ENCODE data around the gene TAF1B. TPM values are rescaled to one million over a fixed set of nuclear protein-coding genes. Genes with fewer than 3 reads are reported as not detected.

Gene TAF1B
- total RNA-seq, 2 donors from 2014 or later: 14.8 to 16.0 TPM

DNA sequence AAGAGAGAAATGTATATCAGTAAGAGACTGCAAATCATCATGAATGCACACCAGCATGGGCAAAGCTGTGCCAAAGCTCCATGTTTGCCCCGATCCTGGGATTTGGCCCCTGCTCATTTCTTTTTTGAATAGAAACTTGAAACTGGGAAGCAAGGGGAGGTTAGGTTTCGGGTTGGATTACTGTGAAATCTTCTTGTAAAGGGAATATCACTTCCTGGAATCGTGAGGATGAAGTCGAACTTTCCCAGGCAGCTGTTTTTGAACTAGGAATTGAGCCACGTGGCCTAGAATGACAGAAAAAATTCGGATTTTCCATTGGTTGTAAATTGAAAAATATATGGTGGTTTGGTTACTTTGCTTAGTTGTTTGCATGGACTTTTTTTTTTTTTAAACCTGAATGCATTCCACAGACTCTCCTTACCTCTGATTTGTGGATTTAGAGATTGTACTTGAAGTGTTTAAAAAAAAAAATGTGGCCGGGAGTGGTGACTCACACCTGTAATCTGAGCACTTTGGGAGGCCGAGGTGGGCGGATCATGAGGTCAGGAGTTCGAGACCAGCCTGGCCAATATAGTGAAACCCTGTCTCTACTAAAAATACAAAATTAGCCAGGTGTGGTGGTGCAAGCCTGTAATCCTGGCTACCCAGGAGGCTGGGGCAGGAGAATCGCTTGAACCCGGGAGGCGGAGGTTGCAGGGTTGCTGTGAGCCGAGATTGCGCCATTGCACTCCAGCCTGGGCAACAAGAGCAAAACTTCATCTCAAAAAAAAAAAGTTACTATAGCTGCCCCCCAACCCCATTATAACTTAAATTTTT is 140.3 kb downstream of the TAF1B start:
- no peak overlapping the region for H3K4me3 ChIP-seq
- no peaks in the 10 kb centered on the region for H3K4me1 ChIP-seq (replicated peaks)
- intact Hi-C loops (cut with DNase I): loop anchor here (2.0 to 10.0 kb wide), 2 partner anchors 65 to 169 kb away; no protein-coding TSS in a partner anchor
- no peaks in the 10 kb centered on the region for H3K9me3 ChIP-seq
- TF ChIP-seq, protein P1, sequence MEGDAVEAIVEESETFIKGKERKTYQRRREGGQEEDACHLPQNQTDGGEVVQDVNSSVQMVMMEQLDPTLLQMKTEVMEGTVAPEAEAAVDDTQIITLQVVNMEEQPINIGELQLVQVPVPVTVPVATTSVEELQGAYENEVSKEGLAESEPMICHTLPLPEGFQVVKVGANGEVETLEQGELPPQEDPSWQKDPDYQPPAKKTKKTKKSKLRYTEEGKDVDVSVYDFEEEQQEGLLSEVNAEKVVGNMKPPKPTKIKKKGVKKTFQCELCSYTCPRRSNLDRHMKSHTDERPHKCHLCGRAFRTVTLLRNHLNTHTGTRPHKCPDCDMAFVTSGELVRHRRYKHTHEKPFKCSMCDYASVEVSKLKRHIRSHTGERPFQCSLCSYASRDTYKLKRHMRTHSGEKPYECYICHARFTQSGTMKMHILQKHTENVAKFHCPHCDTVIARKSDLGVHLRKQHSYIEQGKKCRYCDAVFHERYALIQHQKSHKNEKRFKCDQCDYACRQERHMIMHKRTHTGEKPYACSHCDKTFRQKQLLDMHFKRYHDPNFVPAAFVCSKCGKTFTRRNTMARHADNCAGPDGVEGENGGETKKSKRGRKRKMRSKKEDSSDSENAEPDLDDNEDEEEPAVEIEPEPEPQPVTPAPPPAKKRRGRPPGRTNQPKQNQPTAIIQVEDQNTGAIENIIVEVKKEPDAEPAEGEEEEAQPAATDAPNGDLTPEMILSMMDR (IDR thresholded peaks at IDR 0.05): no peak
- TF ChIP-seq POLR2A (IDR thresholded peaks at IDR 0.05): no peak
- no peak for TF ChIP-seq POLR2AphosphoS5 (IDR thresholded peaks at IDR 0.05)
- no peaks in the 10 kb centered on the region for H3K36me3 ChIP-seq
- 64% methylated on average over 15 of the region's 15 CpGs for WGBS
- DNase-seq (ENCODE audit: low spot score): no peak
- peak overlapping the region in 1 of 2 donors; percentile 35 for H3K27ac ChIP-seq
- H3K27me3 ChIP-seq (replicated peaks; ENCODE audit: insufficient read depth): no peaks in the 10 kb centered on the region

Other genes starting within 250 kb of the TAF1B start
- gene YWHAQ, start 212.5 kb upstream of the TAF1B start, total RNA-seq: 100 to 1,000 TPM; 208 to 248 TPM
- gene GRHL1, start 108.2 kb downstream of the TAF1B start, total RNA-seq: 10 to 100 TPM; 25.7 to 31.8 TPM
- 10 to 100 TPM in 1 of 2 donors, 1 to 10 TPM in 1; 4.3 to 37.9 TPM for gene KLF11, start 200.1 kb downstream of the TAF1B start, total RNA-seq
- 1 to 10 TPM; 1.5 to 5.2 TPM for gene CYS1, start 236.9 kb downstream of the TAF1B start, total RNA-seq

All from prostate gland (tissue), 2 donors.